Gastrocnemius medialis (tissue), 4 donors: ENCODE results near the gene HS3ST5.

Experiments
- CTCF ChIP-seq, 5 experiments: fragments of 450-650 bp in 3 of 5; fragments of 200-600 bp in 2 of 5; sonication (generic) in 2 of 5; IDR thresholded peaks in 4 of 5; conservative IDR thresholded peaks in 1 of 5; 1 replicate in 4 of 5; 2 replicates in 1 of 5; pipeline ENCODE4 v1.5.1; 2016 to 2019; ENCODE audit warnings: antibody characterized with exemption in 5 of 5, mild to moderate bottlenecking in 3 of 5, moderate library complexity in 3 of 5
- POLR2A ChIP-seq, 2 donors: fragments of 450-650 bp; IDR thresholded peaks; one replicate each; pipeline ENCODE4 v1.6.1; 2017; ENCODE audit warnings: antibody characterized with exemption in 2 of 2, mild to moderate bottlenecking in 2 of 2, moderate library complexity in 2 of 2

- TF ChIP-seq POLR2A (IDR thresholded peaks at IDR 0.05) (no peak), CTCF (IDR thresholded peaks at IDR 0.05 in 4 of 5, conservative IDR thresholded peaks at IDR 0.05 in 1 of 5) (no peak)
Observed at GRCh38 chr6:114344971-114345275, 2.1 kb upstream of the HS3ST5 start.
